Activated naive CD8-positive, alpha-beta T cell treated with anti-CD3 and anti-CD28 coated beads, Interleukin-2, amount 50 U/mL, for 16 hours (primary cell): Measurements from ENCODE around the gene CYP1B1.
"Not testable (repeated sequence)": the region's sequence is repeated elsewhere in the genome, so short reads cannot be mapped to it uniquely, and the experiment has no call there.

ENCODE experiments used
- DNase-seq: peaks from one replicate; pipeline ENCODE4 v3.0.0-alpha.2; 2020; ENCODE audit warnings: low read depth, low spot score

The CYP1B1 gene

DNA sequence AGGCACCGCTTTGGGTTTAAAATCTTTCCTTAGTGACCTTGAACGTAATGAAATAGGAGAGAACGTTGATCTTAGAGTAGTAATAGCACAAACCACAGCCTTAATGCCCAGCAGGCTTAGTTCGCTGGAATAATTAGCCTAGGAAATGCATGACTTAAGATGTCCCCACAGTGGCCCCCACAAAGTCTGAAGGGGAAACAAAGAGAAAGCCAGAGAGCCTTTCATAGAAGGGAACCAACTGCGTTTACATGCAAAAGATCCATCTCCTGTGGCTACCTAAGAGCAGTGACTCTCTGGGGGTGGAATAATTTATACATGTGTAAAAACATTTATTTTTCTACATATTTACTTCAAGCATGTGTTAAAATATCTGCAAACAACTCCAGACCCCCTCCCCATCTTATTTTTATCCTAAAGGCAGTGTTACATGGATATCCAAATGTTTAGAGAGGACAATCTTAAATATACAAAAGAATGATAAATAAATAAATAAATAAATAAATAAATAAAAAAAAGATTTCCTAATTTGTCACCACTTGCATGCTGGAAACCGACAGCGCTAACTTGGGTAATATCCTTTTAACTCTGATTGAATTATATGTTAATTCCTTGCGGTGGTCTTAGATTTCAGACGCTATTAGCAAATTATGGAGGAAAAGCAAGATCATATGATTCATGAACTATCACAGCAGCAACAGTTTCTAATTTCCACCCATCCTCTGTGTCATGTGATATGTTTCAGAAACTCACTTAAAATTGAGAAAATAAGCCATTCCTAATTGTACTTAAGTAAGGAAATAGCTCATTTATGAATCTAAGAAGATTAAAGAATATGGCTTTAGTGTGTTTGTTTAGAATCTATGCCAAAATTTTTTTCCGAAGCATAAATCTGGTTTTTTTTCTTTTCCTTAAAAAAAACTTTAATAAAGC lies 23.4 kb upstream of the CYP1B1 start:
- DNase-seq: no peak

DNA sequence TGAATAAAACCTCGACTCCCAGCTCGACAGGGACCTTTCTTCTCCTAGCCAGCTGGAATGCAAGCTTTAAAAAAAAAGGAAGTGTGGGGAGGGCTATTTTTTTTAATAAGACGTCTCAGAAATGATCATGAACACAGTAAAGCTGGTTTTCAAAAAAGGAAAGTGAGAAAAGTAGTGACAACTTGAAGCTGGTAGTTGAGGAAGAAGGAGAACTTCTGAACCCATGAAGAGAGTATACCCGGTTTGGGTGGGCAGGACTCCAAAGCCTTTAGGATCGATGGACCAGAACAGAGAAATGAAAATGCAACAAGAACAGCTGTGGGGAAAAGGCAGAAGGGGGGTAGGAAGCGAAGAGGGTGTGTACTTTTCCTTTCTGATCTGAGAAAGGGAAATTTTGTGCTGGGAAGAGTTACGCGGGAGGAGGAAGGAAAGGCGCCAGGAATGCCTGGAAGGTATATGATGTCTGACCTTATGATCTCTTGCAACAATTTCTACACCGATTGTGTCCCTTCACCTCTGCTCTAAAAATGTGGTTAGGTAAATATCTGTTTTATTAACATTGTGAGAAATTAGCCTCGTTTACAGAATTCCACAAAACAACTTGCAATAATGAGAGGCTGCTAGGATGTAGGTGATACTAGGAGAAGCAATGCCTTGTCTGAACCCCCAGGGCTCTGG lies 22.6 kb upstream of the CYP1B1 start:
- no peak for DNase-seq

DNA sequence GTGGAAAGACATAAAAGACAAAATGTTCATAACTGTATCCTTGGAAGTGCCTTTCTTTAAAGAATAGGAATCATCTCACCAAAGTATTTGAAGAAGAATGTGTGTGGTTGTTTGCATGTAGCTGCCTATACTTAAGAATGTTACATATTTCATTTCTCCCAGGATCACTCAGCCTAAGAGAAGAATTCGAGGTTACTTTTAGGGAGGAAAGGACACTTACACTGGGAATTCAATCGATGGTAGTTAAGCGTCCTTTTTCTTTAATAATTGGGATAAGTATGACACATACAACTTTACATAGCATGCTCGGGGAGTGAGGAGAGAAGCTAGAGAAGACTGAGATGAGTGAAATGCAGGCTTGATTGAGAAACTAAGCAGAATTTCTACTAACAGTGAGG lies 22.0 kb upstream of the CYP1B1 start:
- no peak for DNase-seq

DNA sequence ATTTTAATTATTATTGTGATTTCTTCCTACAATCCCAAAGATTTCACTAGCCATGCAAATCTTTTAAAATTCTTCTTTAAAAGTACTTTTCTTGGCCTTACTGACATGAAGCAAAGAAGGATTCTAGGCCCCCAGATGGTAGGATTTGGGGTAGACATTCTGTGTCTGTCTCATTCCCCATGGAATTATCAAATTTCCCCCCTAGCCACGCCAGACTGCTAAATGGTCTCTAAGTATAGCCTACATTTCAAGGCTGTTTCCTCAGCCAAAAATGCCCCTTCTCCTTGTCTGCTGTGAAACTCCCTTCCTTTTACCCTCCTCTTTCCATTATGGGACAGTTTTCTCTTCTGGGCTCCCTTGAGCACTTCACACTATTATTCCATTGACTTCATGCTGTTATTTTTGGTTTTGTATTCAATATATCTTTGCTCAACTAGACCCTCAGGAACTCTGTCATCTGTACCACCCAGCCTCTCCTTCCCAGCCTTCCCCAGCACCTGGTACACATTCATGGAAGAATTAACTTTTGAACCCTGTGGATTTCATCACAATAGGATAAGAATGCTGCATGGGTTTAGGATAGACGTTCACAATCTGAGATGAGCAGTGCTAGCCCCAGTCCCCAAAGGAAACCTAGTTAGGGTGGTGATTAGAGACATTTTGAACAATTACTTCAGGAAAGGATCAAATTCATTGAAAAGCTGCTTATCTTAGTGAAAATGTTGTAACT lies 21.5 kb upstream of the CYP1B1 start:
- no peak for DNase-seq

DNA sequence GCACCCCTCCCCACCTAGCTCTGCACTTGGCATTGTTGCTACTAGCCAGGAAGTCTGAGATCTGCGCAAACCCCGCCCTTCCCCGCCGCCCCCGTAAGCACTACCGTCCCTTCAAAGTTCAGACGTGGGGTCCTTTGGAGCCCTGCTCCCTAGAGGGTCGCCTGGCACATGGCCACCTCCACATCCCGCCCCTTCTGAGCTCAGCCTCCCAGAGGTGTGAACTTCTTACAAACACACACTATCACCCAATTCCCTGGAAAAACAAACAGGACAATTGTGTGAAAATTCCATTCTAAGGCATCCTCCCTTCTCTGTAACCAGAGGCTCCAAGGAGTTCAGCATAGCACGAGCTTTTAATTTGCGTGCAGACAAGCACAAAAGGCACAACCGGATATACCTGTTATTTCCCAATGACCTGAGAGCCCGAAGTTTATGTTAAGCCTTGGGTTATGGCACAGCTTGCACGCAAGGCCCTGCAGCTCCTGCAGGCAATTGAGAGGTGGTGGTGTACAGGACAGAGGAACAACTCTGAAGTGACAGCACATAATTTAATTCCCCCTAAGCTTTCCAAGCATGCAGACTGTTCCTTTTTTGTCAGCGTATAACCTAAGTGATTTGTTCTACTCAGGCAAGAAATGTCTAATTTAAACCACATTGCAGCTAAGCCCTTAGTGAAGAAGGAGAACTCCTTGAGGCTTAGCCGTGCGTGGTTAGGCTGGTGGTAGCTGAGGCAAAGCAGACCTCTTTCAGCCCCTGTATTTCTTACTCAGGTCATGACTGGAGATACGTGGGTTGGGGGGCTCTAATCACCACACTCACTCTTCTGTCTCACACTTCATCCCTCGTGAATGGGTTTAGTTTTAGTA lies 20.3 kb upstream of the CYP1B1 start:
- no peak for DNase-seq

DNA sequence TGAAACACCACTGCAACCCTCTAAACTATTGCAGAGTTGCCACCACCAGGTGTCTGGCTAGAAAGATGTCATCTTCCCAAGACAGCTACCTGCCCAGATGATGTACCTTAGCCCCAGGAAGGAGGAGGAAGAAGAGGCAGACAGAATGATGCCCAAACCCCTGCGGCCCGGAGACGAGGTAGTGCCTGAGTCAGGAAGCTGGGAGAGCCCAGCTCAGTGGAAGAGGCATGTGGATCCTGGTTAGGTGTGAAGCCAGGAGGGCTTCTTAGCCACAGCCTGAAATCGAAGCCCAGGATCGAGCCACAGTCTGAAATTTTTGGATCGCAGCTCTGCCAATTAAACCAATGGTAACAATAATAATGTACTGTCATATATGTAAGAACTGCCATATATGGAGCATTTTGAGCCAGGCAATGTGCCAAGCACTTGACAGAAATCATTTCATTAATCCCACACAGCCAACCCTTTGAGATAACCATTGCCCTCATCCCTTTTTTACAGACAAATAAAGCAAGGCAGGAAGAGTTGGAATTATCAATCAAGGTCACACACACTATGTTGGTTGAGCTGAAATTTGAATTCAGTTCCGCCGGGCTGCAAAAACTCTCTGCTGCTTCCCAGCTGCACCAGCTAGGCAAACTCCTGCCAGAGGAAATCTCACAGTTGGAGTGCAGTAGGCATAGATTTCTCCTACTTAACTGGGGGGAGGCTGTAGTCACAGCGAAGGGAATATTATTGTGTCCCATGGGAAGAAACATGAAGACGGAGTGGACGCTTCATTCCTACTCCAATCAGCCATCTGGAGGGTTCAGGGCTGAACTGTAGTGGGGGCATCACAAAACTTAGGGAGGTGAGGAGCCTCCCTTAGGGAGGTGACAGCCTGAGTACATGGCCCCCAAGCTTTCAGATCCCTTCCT lies 19.4 kb upstream of the CYP1B1 start:
- DNase-seq: no peak

DNA sequence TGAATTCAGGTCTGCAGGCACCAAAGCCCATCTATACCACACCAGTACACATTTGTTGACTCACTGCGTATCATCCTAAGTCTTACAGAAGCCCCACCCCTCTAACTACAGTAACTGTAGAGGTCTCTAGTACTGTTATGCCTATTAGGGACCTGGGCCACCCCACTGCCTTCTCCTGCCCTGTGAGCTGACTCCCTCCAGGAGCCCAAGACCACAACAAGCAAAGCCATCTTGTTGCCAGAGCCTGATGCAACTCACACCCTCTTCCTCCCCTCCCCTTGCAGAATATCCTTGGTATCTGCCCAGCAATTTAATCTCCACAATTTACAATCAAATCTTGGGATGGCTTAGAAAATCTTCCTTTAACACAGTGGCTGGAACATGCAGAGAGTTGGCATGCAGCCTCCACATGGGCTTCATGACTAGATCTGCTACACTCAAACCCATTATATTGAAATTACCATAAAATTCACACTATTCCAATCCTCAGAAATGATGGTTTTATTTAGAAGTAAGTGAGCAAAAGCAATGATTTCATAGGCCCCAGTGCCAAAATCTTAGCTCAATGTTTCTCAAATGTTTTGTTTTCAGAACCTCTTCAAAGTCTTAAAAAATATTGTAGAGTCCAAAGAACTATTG lies 17.7 kb upstream of the CYP1B1 start:
- no peak for DNase-seq

DNA sequence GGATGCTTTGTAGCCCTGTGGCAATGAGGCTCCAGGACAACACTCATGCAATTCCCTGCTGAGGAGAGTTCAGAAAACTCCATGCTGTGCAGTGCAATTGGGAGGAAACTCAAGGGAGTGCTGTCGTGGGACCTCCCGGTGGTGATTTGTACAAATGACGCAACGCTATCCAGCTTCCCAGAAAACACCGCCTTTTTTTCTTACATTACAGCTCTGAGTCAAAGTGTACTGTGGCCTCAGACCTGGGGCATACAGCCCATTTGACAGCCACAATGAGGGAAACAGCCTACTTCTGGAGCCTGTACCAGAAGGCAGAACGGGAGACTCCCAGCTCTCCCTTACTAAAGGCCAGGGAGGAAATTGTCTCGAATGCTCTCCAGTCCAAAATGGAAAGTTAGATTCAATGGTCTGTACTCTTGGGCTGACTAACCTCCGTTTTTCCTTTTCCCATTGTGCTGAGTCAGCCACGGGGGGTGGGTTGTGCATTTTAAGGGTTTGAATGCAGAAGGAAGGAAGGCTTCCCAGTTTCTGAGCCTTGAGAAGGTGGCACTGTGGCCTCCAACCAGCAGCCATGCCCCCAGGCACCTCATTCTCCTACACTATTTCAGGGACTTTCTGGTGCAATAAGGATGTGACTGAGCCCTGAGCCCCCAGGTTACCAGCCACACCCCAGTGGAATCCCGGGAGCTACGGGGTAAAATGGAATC lies 16.4 kb upstream of the CYP1B1 start:
- DNase-seq: no peak

DNA sequence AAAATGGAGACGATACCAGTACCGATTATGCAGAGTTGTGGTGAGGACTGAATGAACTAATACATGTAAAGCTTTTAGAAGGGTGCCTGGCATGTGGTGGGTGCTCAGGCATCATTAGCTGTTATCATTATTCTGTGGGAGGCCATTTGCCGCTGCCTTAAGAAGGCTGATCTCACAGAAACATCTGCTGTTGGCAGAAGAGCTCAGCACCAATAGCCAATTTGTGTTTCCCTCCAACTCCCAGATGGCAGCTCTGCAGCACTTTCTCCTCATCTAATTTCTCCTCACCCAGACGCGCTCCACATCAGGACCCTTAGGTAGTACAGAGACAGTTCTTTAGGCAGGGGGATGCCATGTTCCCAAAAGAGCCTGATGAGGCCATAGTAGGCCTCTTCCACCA lies 15.8 kb upstream of the CYP1B1 start:
- DNase-seq: no peak

DNA sequence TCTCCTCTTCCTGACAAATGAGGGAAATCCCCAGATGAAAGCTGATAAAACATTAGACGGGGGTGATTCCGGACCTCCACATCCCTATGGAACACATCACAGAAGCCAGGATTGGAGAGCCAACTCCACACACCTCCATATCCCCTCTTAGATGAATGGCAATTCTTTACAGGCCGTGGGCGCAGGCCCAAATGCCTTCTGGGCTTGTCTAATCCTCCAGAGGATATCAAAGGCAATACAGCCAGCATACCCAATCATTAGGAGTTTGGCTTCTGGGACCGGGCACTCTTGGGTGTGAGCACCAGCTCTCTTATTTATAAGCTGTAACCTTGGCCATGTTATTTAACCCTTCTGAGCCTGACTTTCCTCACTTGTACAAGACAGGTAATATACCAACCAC lies 15.0 kb upstream of the CYP1B1 start:
- no peak for DNase-seq

DNA sequence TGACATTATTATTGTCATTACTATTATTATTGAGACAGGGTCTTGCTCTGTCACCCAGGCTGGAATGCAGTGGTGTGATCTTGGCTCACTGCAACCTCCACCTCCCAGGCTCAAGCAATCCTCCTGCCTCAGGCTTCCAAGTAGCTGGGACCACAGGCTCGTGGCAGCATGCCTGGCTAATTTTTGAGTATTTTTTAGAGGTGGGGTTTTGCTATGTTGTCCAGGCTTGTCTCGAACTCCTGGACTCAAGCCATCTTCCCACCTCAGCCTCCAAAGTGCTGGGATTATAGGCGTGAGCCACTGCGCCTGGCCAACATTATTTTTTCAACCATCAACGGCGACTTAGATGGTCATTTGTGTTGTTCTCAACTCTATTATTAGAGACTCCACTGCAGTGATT lies 14.3 kb upstream of the CYP1B1 start:
- not testable (repeated sequence) for DNase-seq

DNA sequence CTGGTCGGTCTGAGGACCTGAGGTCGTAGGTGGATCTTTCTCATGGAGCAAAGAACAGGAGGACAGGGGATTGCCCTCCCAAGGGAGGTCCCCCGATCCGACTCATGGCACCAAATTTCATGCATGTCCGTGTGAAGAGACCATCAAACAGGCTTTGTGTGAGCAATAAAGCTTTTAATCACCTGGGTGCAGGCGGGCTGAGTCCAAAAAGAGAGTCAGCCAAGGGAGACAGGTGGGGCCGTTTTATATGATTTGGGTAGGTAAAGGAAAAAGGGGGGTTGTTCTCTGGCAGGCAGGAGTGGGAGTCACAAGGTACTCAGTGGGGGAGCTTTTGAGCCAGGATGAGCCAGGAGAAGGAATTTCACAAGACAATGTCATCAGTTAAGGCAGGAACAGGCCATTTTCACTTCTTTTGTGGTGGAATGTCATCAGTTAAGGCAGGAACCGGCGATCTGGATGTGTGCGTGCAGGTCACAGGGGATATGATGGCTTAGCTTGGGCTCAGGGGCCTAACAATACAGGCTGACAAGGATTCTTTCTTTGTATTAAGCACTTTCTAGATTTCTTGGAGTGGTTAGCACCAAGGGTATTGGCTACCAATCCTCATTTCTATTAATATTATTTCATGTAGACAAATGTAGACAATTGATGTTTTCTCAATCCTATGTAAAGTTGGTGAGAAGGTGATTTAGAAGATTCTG lies 10.2 kb upstream of the CYP1B1 start:
- not testable (repeated sequence) for DNase-seq

DNA sequence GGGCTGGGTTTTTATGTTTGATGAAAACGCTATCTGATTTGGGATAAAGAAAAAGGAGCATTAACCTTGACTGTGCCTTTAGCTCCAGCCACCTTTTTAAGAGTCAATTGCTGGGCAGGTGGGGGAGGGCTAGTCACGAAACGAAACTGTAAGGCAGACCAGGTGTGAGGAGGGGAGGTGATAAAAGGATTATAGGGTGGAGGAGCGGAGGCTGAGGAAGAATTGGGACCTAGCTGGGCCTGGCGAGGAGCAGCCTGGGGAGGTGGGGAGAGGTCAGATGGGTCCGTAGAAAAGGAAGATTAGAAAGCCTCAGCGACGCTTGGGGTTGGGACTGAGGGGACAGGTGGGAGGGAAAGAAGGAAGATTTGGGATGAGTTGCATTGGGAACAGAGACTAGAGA lies 8.6 kb upstream of the CYP1B1 start:
- DNase-seq: not testable (repeated sequence)

DNA sequence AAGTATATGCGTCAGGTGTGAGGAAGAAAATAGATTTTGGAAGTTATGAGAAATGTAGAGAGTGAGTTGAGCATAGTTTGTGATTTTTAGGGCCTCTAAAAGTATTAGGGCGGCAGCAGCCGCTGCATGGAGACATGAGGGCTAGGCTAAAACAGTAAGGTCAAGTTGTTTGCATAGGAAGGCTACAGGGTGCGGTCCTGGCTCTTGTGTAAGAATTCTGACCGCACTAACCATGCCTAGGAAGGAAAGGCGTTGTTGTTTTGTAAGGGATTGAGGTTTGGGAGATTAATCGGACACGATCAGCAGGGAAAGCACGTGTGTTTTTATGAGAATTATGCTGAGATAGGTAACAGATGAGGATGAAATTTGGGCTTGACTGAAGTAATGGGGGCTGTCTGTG lies 6.8 kb upstream of the CYP1B1 start:
- not testable (repeated sequence) for DNase-seq

DNA sequence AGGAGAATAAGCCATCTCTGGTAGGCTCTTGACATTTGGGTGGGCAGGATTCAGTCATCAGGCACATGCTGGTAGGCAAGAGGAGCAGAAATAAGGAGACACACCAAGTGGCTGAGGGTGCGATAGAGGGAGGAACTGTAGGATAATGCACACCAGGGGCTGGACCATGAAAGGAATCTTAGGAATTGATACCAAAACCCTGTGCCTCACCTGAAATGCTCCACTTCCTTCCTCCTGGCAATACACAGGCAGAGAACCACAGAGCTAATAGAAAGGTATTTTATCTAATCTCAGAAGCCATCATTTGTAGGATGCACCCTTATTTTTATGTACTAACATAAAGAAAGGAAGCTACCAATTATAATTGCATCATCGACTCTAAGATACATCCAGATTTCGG lies 4.4 kb upstream of the CYP1B1 start:
- no peak for DNase-seq

DNA sequence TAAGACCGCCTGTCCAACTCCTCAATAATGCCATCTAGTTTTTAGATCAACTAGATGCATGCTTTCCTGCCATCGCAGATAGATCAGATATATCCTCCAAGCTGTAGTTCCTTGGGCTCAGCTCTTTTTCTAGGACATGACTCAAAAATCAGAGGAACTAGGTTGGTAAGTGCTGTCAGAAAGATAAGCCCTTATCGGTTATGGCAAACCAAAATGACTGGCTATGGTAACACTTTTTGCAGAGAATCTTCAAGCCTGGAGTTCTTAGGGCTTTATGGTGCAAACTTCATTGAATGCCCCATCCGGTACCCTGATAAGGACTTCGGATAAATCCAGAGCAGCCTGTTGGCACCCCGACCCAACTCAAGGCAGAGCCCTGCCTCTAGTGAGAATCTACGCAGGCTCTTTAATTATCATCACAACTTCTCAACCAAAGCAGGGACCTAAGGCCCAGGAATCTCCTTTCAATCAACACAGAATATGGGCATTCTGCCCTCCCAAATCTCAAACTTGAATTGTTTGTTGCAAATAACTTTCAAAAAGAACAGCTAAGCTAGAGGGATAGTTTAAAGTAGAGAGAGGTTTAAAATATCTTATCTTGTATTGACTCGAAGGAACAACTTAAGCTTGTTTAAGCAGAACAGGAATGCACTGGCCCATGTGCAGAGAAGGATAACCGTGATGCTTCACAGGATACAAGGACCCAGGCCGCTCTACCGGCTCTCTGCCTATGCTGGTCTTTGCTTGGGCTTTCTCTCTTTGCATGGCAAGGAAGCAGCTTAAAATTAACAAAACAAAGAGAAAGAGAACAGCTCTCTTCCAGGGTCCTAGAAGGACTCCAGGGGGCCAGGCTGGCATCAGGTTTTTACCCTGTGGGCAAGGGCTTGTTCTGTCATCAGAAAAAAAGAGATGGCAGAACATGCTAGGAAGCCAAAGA lies 3.4 kb upstream of the CYP1B1 start:
- DNase-seq: no peak

DNA sequence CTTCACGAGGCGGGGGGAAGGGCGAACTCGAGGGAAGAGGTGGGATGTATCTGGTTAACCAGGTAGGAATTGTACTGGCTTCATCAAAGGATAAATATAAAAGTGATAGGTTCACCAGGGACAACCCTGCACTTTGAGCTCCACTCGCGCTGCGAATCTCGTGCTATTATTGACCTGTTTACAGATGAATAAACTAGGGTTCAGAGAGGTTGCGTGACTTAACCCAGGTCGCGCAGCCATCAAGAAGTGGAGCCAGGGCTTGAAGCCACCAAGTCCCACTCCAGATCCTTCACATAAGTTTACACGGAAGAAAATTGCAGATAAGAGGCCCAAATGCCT lies 1.4 kb upstream of the CYP1B1 start:
- no peak for DNase-seq
